Hepatic stellate cell (primary cell): Measurements from ENCODE around the gene SCPEP1.
"Not testable (repeated sequence)": the region's sequence is repeated elsewhere in the genome, so short reads cannot be mapped to it uniquely, and the experiment has no call there.

ENCODE experiments used
- DNase-seq: peaks from one replicate; pipeline ENCODE4 v3.0.0; 2011; ENCODE audit warnings: low spot score

SCPEP1 gene

GRCh38 chr17:56965241-56965640 is 12.7 kb upstream of the SCPEP1 start:
- not testable (repeated sequence) for DNase-seq

DNA sequence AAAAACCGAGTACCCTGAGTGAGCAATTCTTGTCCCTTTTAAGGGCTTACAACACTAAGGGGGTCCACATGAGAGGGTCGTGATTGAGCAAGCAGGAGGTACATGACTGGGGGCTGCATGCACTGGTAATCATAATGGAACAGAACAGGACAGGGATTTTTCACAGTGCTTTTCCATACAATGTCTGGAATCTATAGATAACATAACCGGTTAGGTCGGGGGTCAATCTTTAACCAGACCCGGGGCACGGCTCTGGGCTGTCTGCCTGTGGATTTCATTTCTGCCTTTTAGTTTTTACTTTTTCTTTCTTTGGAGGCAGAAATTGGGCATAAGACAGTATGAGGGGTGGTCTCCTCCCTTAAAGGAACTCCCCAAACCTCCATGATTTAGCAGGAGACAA is 12.2 kb upstream of the SCPEP1 start:
- not testable (repeated sequence) for DNase-seq

DNA sequence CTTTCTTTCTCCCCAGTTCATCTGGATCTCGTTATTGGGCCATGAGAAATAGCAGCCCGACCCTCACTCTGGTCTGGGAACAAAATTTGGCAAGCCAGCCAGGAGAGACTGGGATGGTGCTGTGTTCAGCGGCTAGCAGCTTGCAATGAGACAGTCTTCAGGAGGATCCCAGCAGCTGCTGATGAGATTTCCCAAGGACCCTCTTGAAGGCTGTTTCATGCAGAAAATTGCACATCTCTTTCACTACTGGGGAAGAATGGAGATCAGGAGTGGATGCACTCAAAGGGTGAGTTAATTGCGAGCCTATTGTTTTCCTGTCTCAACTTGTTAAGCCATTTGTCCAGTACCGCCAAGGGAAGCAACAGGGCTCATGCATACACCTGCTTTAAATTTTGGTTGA is 11.6 kb upstream of the SCPEP1 start:
- DNase-seq = no peak

DNA sequence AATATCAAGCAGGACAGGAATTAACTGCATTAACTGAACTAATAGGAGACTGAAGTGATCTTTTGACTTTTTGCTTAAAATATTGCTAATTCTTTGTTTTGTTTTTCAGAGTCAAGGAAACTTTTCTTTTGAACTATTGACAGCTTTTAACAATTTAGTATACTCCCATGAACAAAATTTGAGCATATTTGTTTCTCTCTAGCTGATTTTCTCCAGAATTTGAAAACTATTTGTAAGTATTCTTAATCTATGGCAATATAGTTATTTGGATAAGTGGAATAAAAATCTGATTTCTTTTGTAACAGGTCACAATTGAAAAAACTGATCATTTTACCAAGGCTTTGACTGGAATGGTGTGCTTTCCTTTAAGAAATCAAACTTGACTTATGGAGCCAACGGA is 7.0 kb upstream of the SCPEP1 start:
- no peak for DNase-seq

DNA sequence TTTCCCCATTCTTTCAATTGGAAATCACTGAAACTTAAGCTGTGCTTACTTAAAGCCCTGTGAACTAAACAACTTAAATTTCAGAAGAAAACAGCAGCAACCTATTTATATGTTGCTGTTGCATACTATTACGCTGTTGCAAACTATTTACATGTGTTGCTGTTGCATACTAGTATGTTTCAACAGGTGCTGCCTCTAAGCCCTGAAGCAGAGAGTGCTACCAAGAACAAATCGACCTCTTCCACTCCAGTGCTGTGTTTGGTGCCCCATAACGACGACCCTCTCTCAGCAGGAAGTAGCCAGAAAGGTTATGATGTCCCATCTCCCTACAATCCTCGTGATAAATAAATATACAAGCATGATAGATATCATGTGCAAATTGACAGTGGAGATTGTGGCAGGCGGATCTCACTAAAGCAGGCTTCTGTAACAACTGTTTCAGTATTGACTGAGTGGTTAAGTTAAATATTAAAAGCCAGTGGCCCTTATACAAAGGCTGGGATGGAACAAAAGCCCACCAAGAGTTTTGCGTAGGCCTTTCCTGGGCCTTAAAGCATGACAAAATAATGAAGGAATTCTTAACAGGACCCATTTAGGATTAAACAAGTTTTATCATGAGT is 5.7 kb upstream of the SCPEP1 start:
- DNase-seq = no peak

DNA sequence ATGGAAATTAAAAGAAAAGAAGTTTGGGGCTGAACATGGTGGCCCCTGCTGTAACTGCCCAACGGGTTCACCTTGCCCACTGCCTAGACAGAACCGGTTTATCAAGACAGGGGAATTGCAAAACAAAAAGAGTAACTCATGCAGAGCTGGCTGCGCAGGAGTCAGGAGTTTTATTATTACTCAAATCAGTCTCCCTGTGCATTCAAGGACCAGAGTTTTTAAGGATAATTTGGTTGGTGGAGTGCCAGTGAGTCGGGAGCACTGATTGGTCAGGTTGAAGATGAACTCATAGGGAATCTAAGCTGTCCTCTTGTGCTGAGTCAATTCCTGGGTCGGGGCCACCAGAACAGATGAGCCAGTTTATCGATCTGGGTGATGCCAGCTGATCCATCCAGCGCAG is 4.4 kb upstream of the SCPEP1 start:
- DNase-seq = no peak

- DNase-seq = no peak
Measured at GRCh38 chr17:56974055-56974454, 3.9 kb upstream of the SCPEP1 start.

GRCh38 chr17:56975656-56976055 is 2.3 kb upstream of the SCPEP1 start:
- no peak for DNase-seq

GRCh38 chr17:56976941-56977608 is 856 bp upstream of the SCPEP1 start:
- no peak for DNase-seq

GRCh38 chr17:56978441-56979090 is 635 bp downstream of the SCPEP1 start:
- DNase-seq = peak; percentile 20

GRCh38 chr17:56979091-56979480 is 1.2 kb downstream of the SCPEP1 start:
- no peak for DNase-seq

DNA sequence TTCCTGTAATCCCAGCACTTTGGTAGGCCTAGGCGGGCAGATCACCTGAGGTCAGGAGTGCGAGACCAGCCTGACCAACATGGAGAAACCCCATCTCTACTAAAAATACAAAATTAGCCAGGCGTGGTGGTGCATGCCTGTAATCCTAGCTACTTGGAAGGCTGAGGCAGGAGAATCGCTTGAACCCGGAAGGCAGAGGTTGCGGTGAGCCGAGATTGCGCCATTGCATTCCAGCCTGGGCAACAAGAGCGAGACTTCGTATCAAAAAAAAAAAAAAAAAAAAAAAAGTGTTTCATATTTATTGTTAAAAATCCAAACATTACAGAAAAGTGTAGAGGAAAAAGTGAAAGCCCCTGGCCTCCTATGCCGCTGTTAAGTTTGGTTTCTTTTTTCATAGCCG is 2.6 kb downstream of the SCPEP1 start:
- not testable (repeated sequence) for DNase-seq

GRCh38 chr17:56982312-56982711 is 4.4 kb downstream of the SCPEP1 start:
- DNase-seq = no peak

DNA sequence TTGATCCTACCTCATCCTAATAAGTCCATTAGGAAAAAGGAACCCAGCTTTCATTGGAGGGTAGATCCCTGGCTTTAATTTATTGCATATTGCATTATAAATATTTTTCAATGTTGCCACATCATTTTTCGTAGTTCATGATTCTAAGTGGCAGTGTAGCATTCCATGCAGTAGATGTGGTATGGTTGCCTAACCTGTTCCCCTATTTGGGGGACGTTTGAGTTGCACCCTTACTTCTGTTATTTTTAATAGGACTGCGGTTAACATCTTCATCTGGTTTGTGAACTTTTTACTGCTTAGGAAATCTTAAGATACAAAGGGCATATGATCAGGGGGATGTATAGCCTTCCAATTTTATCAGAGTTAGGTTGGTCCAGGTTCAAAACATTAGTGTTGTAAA is 5.4 kb downstream of the SCPEP1 start:
- no peak for DNase-seq

GRCh38 chr17:56985371-56986162 is 7.6 kb downstream of the SCPEP1 start:
- no peak for DNase-seq

- no peak for DNase-seq
Measured at GRCh38 chr17:56987283-56987834, 9.4 kb downstream of the SCPEP1 start.

DNA sequence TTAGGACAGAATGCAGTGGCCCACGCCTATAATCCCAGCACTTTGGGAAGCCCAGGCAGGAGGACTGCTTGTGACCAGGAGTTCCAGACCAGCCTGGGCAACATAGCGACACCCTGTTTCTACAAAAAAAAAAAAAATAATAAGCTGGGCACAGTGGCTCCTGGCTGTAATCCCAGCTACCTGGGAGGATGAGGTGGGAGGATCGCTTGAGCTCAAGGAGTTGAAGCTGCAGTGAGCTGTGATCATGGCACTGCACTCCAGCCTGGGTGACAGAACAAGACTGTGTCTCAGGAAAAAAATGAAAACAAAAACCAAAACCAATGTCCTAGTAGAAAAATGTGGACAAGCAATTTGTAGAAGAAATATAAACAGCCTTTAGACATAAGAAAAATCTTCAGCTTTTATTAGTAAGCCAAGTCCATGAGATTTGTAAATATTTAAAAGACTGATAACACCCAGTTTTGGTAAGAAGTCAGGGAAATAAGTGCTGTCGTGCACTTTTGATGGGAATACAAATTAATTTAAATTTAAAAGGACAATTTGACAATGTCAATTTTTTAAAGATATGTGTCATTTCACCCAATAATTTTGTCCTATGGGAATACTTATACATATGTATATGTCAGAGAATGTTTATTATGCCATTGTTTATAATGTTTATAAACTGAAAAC is 11.1 kb downstream of the SCPEP1 start:
- no peak for DNase-seq

GRCh38 chr17:56992364-56992763 is 14.4 kb downstream of the SCPEP1 start:
- no peak for DNase-seq

DNA sequence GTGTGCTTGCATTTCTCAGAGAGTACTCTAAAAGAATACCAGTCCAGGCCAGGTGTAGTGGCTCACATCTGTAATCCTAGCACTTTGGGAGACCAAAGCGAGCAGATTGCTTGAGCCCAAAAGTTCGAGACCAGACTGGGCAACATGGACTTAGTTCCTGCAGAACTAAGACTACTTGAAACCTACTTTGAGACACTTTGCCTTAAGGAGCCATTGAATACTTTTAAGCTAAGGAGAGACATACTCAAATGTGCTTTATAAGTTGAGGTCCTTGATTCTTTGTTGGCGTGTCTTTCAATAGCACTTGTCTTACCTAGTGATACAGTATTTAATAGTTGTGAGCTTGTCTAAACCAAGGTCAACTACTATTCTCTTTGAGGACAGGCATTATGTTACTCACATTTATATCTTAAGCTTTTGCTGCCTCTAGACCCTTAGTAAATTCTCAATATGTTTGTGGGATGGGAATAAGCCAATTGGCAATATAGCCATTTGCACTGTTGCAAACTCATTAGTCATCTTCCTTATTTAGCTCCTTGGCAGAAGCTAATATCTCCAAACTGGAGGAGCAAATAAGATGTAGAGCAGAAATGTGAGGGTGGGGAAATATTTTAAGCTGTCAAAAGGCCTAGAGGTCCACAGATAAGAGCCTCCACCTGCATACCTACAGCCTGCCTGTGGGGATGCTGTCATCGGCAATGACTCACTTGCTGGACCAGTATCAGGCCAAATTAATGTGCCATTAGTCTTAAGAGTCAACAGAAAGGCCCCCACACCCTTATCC is 16.3 kb downstream of the SCPEP1 start:
- no peak for DNase-seq

DNA sequence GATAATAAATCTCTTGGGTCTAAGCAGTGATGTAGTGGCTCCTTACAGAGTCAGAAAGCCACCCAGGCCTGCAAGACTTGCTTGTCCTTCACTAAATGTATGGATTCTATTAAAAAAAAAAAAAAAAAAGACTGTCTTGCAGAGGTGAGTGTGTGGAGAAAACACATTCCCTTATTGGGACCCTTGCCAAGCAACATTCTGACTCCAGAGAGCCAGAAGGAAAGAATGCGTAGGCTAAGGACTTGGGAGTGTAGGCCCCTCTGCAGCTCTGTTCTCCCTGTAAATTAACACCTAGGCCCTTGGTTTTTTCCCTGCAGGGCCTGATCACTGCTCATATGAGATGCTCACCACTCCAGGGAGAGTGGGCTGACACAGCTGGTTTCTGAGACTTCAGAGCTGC is 17.8 kb downstream of the SCPEP1 start:
- DNase-seq = no peak

DNA sequence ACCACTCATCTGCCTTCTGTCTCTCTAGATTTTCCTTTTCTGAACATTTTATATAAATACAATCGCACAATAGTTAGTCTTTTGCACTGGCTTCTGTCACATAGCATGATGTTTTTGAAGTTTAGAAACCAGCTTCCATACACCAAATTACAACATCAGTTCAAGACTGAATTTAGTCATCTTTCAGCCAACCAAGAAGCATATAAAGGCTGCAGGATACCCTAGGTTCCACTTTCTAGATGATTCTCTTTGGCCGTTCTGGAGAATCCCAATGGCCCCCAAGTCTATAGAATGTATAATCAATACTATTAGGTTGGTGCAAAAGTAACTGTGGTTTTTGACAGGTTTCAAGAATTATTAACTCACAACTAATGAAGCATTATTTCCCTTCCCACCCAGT is 19.4 kb downstream of the SCPEP1 start:
- no peak for DNase-seq
